M059J (cell line): ENCODE results near the gene MEX3A. TPM values are rescaled to one million over a fixed set of nuclear protein-coding genes. Genes with fewer than 3 reads are reported as not detected.

ENCODE experiments used
- DNase-seq: peaks from one replicate; pipeline ENCODE4 v3.0.0-alpha.2; 2012; ENCODE audit warnings: low read depth
- total RNA-seq: library from RNA; depleted of rRNA; stranded (reverse); fragments of >200 nt; shearing (Covaris generic); gene quantifications from 2 replicates; pipeline ENCODE4 v1.2.3, GENCODE V29; 2014

MEX3A gene
- total RNA-seq, 1 experiment from 2014 or later: 2.5 TPM

GRCh38 chr1:156102633-156103511 lies 20.6 kb upstream of the MEX3A start:
- peak; percentile 51 for DNase-seq

- DNase-seq: no peak
Observed at GRCh38 chr1:156101880-156102279, 19.6 kb upstream of the MEX3A start.

- DNase-seq: no peak
Observed at GRCh38 chr1:156100205-156100995, 18.1 kb upstream of the MEX3A start.

- DNase-seq: no peak
Observed at GRCh38 chr1:156099282-156099681, 17.0 kb upstream of the MEX3A start.

GRCh38 chr1:156098784-156099183 lies 16.5 kb upstream of the MEX3A start:
- no peak for DNase-seq

GRCh38 chr1:156097499-156098178 lies 15.4 kb upstream of the MEX3A start:
- DNase-seq: no peak

GRCh38 chr1:156096640-156097391 lies 14.6 kb upstream of the MEX3A start:
- DNase-seq: peak; percentile 94

DNA sequence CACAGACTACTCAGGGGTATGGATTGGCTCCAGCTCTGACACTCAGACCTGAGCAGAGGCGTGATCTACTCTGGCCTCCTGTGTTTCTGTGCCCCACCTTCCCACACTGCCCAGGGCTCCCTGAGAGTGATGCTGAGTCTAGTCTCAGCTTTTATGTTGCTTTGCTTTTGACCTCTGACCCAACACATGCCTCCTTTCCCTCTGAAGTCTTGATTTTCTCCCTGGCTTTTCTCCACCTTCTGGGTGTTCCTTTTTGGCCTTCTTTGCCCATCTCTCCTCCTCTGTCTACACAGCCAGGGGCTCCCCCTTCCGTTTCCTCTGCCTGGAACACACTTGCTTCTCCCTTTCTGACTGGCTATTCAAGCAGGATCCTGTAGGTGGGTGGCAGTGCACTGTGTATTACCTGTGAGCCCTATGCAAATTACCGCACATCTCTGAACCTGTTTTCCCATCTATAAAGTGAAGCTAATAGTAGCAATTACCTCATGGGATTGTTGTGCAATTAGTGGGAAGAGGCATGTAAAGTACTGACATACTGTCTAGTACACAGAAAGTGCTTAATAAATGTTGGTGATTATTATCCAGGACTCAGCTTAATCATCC lies 13.7 kb upstream of the MEX3A start:
- DNase-seq: no peak

GRCh38 chr1:156091610-156092009 lies 9.3 kb upstream of the MEX3A start:
- no peak for DNase-seq

DNA sequence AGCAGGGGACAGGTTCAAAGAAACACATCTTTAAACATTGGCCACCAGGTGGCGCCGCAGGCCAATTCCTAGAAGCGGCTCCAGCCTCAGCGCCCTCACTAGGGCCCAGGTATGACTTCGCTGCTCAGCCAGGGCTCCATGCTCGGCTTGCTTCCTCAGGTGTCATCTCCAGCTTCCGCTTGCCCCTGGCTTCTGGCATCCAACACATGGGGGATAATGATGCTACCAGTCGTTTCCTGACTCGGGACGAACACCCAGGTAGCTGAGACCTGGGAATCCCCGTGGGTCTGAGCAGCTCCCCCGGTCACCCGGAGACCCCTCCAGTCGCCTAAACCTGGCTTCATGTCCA lies 8.5 kb upstream of the MEX3A start:
- DNase-seq: peak; percentile 84

DNA sequence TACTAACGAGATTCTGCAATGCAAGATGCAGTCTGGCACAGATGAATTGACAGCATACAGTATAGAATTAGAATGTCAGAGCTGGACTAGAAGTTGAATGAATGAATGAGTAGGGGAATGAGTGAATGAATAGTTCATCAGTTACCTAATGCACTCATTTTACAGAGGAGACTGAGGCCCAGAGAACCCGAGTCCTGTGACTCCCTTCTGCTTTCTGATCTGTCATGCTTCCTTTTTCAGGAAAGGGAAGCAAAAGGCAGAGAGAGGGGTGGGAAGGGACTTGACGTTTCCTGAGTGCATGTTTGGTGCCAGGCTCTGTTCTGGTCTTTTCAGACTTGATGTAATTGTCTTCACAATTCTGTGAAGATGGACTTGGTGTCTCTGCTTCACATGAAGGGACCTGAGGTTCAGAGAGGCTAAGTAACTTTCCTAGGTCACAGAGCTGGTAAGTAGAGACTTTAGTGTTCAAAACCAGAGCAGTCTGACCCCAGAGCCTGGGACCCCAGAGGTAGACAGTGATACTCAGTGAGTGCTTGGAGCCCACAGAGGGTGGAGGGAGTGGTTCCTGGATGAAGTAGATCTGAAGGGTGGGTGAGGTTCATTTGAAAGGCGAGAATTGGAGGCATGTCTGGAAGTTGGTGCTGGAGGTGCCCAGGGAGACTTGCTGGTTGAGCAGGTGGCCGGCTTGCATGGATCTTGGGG lies 8.0 kb upstream of the MEX3A start:
- DNase-seq: no peak

- no peak for DNase-seq
Observed at GRCh38 chr1:156089704-156090103, 7.4 kb upstream of the MEX3A start.

GRCh38 chr1:156086256-156086662 lies 4.0 kb upstream of the MEX3A start:
- DNase-seq: peak; percentile 82

GRCh38 chr1:156083800-156084790 lies 1.8 kb upstream of the MEX3A start:
- no peak for DNase-seq

- no peak for DNase-seq
Observed at GRCh38 chr1:156081917-156082308, 352 bp downstream of the MEX3A start.

GRCh38 chr1:156081180-156081916 lies 917 bp downstream of the MEX3A start:
- DNase-seq: no peak

DNA sequence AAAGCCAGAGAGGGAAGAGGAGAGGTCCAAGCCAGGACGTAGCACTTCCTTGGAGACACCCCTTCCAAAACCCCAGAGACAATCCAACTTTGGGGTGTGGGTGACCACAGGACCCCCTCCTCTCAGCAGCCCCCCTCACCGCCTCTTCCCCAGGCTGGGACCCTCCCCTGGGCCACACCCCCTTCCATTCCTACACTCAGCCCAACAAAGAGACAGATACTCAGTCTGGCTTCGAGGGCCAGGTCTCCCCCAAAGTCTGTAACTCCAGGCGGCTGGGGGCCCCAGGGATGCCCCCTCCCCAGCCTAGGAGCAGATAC lies 1.4 kb downstream of the MEX3A start:
- no peak for DNase-seq

GRCh38 chr1:156080241-156080862 lies 1.9 kb downstream of the MEX3A start:
- DNase-seq: no peak
